Endothelial cell of hepatic sinusoid (primary cell): Measurements from ENCODE around the gene TDRD3.

Experiments
- in situ Hi-C: cut with HindIII; loops from 2 replicates; pipeline ENCODE4 v1.10.0; 2017; ENCODE audit warnings: low sequenced_read_pairs

TDRD3 gene

GRCh38 chr13:60572003-60572798, 175.2 kb downstream of the TDRD3 start:
- in situ Hi-C loops: no loop called here

- in situ Hi-C loops: no loop called here
Observed at GRCh38 chr13:60572855-60573254, 175.8 kb downstream of the TDRD3 start.

- in situ Hi-C loops: no loop called here
Observed at GRCh38 chr13:60574735-60575134, 177.7 kb downstream of the TDRD3 start.

GRCh38 chr13:60575142-60575541, 178.1 kb downstream of the TDRD3 start:
- in situ Hi-C loops: no loop called here

- in situ Hi-C loops: no loop called here
Observed at GRCh38 chr13:60577761-60578160, 180.7 kb downstream of the TDRD3 start.

- in situ Hi-C loops: no loop called here
Observed at GRCh38 chr13:60583196-60583888, 186.3 kb downstream of the TDRD3 start.

- in situ Hi-C loops: no loop called here
Observed at GRCh38 chr13:60583911-60584753, 187.1 kb downstream of the TDRD3 start.

GRCh38 chr13:60584976-60585375, 188.0 kb downstream of the TDRD3 start:
- in situ Hi-C loops: no loop called here

- in situ Hi-C loops: no loop called here
Observed at GRCh38 chr13:60590800-60591747, 194.1 kb downstream of the TDRD3 start.

GRCh38 chr13:60603049-60603448, 206.0 kb downstream of the TDRD3 start:
- in situ Hi-C loops: no loop called here

- in situ Hi-C loops: no loop called here
Observed at GRCh38 chr13:60604058-60604457, 207.0 kb downstream of the TDRD3 start.

GRCh38 chr13:60608954-60609353, 211.9 kb downstream of the TDRD3 start:
- in situ Hi-C loops: no loop called here

- in situ Hi-C loops: no loop called here
Observed at GRCh38 chr13:60611523-60611922, 214.5 kb downstream of the TDRD3 start.

- in situ Hi-C loops: no loop called here
Observed at GRCh38 chr13:60612593-60612992, 215.6 kb downstream of the TDRD3 start.

- in situ Hi-C loops: no loop called here
Observed at GRCh38 chr13:60613080-60613479, 216.1 kb downstream of the TDRD3 start.

- in situ Hi-C loops: no loop called here
Observed at GRCh38 chr13:60617991-60618733, 221.1 kb downstream of the TDRD3 start.

- in situ Hi-C loops: no loop called here
Observed at GRCh38 chr13:60619461-60619860, 222.4 kb downstream of the TDRD3 start.

GRCh38 chr13:60620611-60621395, 223.8 kb downstream of the TDRD3 start:
- in situ Hi-C loops: no loop called here

GRCh38 chr13:60623151-60623550, 226.1 kb downstream of the TDRD3 start:
- in situ Hi-C loops: no loop called here
